ENCODE measurements around the gene BCAS1.

GRCh38 chr20:53982624-53983023 is 87.8 kb downstream of the BCAS1 start:
- TF ChIP-seq CTCF (conservative IDR thresholded peaks at IDR 0.05 in 1 of 2, IDR thresholded peaks at IDR 0.05 in 1 of 2; ENCODE audit: extremely low read depth in 1 of 2, insufficient read depth in 1 of 2, low read depth in 1 of 2, low read length in 2 of 2) = no peak
- TF ChIP-seq EZH2 (IDR thresholded peaks at IDR 0.05; ENCODE audit: borderline replicate concordance, low read length) = no peak
